K562 (cell line): ENCODE data around the gene DHX58. TPM values are rescaled to one million over a fixed set of nuclear protein-coding genes. Genes with fewer than 3 reads are reported as not detected.

Source experiments
- CEBPG ChIP-seq, 3 experiments: fragments of 200-800 bp in 1 of 3; sonication (Bioruptor generic) in 1 of 3; sonication (generic) in 1 of 3; formaldehyde crosslinking in 1 of 3; IDR thresholded peaks in 2 of 3; conservative IDR thresholded peaks in 1 of 3; 2 replicates each; pipeline versions ENCODE4 v1.6.1 to v1.8.0; 2016 to 2022; ENCODE audit warnings: missing compliant biosample characterization in 2 of 3, missing genetic modification characterization in 2 of 3, mild to moderate bottlenecking in 1 of 3, missing genetic modification reagents in 1 of 3
- TFAM ChIP-seq: fragments of 250-450 bp; sonication (Bioruptor Pico); conservative IDR thresholded peaks from 2 replicates; pipeline ENCODE4 v1.5.0; 2021; ENCODE audit warnings: mild to moderate bottlenecking, moderate library complexity
- ZFP1 ChIP-seq: fragments of 450-650 bp; formaldehyde crosslinking; IDR thresholded peaks from 2 replicates; pipeline ENCODE4 v1.4.0; 2020; ENCODE audit warnings: mild to moderate bottlenecking, mixed read lengths
- ZKSCAN3 ChIP-seq: fragments of 250-450 bp; sonication (Bioruptor Pico); IDR thresholded peaks from 2 replicates; pipeline ENCODE4 v1.4.0; 2020
- ZNF282 ChIP-seq: sonication (generic); formaldehyde crosslinking; IDR thresholded peaks from 2 replicates; pipeline ENCODE4 v1.8.1; 2023; ENCODE audit warnings: missing genetic modification reagents
- ZNF696 ChIP-seq: fragments of 250-450 bp; sonication (Bioruptor Pico); conservative IDR thresholded peaks from 2 replicates; pipeline ENCODE4 v1.4.0; 2020; ENCODE audit warnings: mild to moderate bottlenecking, moderate library complexity
- polyA plus RNA-seq, 8 experiments: library from polyadenylated mRNA; depleted of rRNA in 4 of 8; stranded (reverse) in 5 of 8; unstranded in 3 of 8; fragments of >200 nt; fragmentation: Nextera tagmentation in 2 of 8; fragmentation: Illumina TruSeq in 1 of 8; extraction: Ambion mirVana in 2 of 8; extraction: Trizol in 1 of 8; gene quantifications; 2 replicates each; pipeline versions ENCODE4 v1.2.1 to v1.2.3, GENCODE V29; 2011 to 2014; ENCODE audit warnings: inconsistent platforms in 1 of 8, missing spikeins in 1 of 8
- total RNA-seq, 7 experiments: library from RNA; depleted of rRNA in 6 of 7; stranded (reverse); fragments of >200 nt in 6 of 7; fragmentation: Illumina TruSeq in 2 of 7; extraction: Trizol in 2 of 7; gene quantifications; 2 replicates each; pipeline versions ENCODE4 v1.2.1 to v1.2.3, GENCODE V29; 2011 to 2021; ENCODE audit warnings: low replicate concordance in 1 of 7
- TF ChIP-seq, protein P1 (sequence below), 2 experiments: IDR thresholded peaks; 2 replicates each; pipeline ENCODE4 v1.6.1; 2011; ENCODE audit warnings: borderline replicate concordance in 1 of 2, control low read depth in 1 of 2, low read depth in 1 of 2, low read length in 1 of 2, mild to moderate bottlenecking in 1 of 2, mixed read lengths in 1 of 2, moderate library complexity in 1 of 2; ENCODE audit not compliant: insufficient read depth in 1 of 2, insufficient read length in 1 of 2, poor library complexity in 1 of 2, severe bottlenecking in 1 of 2; ENCODE audit errors: extremely low read depth in 1 of 2
- TF ChIP-seq, protein P2 (sequence below): fragments of 450-650 bp; IDR thresholded peaks from 2 replicates; pipeline ENCODE4 v1.6.1; 2016; ENCODE audit warnings: mild to moderate bottlenecking, moderate library complexity
- TF ChIP-seq, protein P3 (sequence below): sonication (generic); formaldehyde crosslinking; IDR thresholded peaks from 2 replicates; pipeline ENCODE4 v1.9.0; 2022; ENCODE audit warnings: mild to moderate bottlenecking, missing genetic modification reagents
- TF ChIP-seq, protein P4 (sequence below): fragments of 250-450 bp; sonication (Bioruptor Pico); IDR thresholded peaks from 2 replicates; pipeline ENCODE4 v1.9.0; 2021; ENCODE audit warnings: mild to moderate bottlenecking, inconsistent platforms

Gene DHX58
- total and polyA plus RNA-seq, 9 of the 15 experiments (the other 6 are each of a cell fraction or from before 2014, with no cell fraction given) = 0.15 to 3.0 (median 1.4) TPM

DNA sequence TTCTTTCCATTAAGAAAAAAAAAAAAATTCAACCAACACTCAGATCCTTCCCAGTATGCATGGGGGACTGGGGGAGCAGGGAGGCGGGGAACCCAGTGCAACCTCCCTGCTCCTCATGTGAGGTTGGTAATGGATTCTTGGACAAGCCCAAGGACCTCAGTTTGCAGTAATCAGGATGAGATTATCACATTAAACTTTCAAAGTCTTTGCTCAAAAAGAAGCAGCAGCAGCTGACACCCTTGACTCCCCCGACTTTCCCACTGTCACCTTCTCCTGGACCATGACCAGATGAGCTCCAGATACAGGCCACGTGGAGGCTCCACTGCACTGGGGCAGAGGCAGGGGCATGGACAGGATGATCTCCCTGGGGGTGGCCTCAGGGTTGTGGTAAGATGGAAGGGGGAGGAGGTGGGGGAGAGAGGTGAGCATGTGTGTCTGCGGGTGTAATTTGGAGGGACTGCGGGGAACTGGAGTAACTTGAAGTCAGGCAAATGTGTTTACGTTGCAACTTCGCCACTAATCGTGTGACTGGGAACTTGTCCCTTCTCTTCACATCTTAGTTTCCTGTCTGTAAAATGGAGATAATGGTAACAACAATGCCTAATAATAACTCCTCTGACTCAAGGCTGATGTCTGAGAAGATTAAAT, 34.0 kb downstream of the DHX58 start (continued):
- TF ChIP-seq, protein P1, sequence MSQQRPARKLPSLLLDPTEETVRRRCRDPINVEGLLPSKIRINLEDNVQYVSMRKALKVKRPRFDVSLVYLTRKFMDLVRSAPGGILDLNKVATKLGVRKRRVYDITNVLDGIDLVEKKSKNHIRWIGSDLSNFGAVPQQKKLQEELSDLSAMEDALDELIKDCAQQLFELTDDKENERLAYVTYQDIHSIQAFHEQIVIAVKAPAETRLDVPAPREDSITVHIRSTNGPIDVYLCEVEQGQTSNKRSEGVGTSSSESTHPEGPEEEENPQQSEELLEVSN (IDR thresholded peaks at IDR 0.05; ENCODE audit: borderline replicate concordance in 1 of 2, extremely low read depth in 1 of 2, insufficient read depth in 1 of 2, insufficient read length in 1 of 2, low read depth in 1 of 2, low read length in 1 of 2, poor library complexity in 1 of 2, severe bottlenecking in 1 of 2) = peak; percentile 21 to 69
- TF ChIP-seq, protein P2, sequence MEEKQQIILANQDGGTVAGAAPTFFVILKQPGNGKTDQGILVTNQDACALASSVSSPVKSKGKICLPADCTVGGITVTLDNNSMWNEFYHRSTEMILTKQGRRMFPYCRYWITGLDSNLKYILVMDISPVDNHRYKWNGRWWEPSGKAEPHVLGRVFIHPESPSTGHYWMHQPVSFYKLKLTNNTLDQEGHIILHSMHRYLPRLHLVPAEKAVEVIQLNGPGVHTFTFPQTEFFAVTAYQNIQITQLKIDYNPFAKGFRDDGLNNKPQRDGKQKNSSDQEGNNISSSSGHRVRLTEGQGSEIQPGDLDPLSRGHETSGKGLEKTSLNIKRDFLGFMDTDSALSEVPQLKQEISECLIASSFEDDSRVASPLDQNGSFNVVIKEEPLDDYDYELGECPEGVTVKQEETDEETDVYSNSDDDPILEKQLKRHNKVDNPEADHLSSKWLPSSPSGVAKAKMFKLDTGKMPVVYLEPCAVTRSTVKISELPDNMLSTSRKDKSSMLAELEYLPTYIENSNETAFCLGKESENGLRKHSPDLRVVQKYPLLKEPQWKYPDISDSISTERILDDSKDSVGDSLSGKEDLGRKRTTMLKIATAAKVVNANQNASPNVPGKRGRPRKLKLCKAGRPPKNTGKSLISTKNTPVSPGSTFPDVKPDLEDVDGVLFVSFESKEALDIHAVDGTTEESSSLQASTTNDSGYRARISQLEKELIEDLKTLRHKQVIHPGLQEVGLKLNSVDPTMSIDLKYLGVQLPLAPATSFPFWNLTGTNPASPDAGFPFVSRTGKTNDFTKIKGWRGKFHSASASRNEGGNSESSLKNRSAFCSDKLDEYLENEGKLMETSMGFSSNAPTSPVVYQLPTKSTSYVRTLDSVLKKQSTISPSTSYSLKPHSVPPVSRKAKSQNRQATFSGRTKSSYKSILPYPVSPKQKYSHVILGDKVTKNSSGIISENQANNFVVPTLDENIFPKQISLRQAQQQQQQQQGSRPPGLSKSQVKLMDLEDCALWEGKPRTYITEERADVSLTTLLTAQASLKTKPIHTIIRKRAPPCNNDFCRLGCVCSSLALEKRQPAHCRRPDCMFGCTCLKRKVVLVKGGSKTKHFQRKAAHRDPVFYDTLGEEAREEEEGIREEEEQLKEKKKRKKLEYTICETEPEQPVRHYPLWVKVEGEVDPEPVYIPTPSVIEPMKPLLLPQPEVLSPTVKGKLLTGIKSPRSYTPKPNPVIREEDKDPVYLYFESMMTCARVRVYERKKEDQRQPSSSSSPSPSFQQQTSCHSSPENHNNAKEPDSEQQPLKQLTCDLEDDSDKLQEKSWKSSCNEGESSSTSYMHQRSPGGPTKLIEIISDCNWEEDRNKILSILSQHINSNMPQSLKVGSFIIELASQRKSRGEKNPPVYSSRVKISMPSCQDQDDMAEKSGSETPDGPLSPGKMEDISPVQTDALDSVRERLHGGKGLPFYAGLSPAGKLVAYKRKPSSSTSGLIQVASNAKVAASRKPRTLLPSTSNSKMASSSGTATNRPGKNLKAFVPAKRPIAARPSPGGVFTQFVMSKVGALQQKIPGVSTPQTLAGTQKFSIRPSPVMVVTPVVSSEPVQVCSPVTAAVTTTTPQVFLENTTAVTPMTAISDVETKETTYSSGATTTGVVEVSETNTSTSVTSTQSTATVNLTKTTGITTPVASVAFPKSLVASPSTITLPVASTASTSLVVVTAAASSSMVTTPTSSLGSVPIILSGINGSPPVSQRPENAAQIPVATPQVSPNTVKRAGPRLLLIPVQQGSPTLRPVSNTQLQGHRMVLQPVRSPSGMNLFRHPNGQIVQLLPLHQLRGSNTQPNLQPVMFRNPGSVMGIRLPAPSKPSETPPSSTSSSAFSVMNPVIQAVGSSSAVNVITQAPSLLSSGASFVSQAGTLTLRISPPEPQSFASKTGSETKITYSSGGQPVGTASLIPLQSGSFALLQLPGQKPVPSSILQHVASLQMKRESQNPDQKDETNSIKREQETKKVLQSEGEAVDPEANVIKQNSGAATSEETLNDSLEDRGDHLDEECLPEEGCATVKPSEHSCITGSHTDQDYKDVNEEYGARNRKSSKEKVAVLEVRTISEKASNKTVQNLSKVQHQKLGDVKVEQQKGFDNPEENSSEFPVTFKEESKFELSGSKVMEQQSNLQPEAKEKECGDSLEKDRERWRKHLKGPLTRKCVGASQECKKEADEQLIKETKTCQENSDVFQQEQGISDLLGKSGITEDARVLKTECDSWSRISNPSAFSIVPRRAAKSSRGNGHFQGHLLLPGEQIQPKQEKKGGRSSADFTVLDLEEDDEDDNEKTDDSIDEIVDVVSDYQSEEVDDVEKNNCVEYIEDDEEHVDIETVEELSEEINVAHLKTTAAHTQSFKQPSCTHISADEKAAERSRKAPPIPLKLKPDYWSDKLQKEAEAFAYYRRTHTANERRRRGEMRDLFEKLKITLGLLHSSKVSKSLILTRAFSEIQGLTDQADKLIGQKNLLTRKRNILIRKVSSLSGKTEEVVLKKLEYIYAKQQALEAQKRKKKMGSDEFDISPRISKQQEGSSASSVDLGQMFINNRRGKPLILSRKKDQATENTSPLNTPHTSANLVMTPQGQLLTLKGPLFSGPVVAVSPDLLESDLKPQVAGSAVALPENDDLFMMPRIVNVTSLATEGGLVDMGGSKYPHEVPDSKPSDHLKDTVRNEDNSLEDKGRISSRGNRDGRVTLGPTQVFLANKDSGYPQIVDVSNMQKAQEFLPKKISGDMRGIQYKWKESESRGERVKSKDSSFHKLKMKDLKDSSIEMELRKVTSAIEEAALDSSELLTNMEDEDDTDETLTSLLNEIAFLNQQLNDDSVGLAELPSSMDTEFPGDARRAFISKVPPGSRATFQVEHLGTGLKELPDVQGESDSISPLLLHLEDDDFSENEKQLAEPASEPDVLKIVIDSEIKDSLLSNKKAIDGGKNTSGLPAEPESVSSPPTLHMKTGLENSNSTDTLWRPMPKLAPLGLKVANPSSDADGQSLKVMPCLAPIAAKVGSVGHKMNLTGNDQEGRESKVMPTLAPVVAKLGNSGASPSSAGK = peak; percentile 47
- TF ChIP-seq TFAM (CRISPR knock-in tag) (no peak), ZNF282 (no peak), ZFP1 (CRISPR knock-in tag) (no peak), ZNF696 (CRISPR knock-in tag) (no peak), CEBPG (CRISPR knock-in tag; IDR thresholded peaks at IDR 0.05) (no peak), CEBPG (tag; conservative IDR thresholded peaks at IDR 0.05 in 1 of 2, IDR thresholded peaks at IDR 0.05 in 1 of 2) (no peak), ZKSCAN3 (CRISPR knock-in tag) (no peak)
- TF ChIP-seq, protein P3, sequence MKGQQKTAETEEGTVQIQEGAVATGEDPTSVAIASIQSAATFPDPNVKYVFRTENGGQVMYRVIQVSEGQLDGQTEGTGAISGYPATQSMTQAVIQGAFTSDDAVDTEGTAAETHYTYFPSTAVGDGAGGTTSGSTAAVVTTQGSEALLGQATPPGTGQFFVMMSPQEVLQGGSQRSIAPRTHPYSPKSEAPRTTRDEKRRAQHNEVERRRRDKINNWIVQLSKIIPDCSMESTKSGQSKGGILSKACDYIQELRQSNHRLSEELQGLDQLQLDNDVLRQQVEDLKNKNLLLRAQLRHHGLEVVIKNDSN (CRISPR knock-in tag) = peak; percentile 45
- TF ChIP-seq, protein P4, sequence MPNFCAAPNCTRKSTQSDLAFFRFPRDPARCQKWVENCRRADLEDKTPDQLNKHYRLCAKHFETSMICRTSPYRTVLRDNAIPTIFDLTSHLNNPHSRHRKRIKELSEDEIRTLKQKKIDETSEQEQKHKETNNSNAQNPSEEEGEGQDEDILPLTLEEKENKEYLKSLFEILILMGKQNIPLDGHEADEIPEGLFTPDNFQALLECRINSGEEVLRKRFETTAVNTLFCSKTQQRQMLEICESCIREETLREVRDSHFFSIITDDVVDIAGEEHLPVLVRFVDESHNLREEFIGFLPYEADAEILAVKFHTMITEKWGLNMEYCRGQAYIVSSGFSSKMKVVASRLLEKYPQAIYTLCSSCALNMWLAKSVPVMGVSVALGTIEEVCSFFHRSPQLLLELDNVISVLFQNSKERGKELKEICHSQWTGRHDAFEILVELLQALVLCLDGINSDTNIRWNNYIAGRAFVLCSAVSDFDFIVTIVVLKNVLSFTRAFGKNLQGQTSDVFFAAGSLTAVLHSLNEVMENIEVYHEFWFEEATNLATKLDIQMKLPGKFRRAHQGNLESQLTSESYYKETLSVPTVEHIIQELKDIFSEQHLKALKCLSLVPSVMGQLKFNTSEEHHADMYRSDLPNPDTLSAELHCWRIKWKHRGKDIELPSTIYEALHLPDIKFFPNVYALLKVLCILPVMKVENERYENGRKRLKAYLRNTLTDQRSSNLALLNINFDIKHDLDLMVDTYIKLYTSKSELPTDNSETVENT (CRISPR knock-in tag) = no peak
